ENCODE results near the gene CEP63. TPM values are rescaled to one million over a fixed set of nuclear protein-coding genes. Genes with fewer than 3 reads are reported as not detected.

Gene CEP63
- total and polyA plus RNA-seq, 2 experiments from 2014 or later, result 15.1 to 53.9 TPM

DNA sequence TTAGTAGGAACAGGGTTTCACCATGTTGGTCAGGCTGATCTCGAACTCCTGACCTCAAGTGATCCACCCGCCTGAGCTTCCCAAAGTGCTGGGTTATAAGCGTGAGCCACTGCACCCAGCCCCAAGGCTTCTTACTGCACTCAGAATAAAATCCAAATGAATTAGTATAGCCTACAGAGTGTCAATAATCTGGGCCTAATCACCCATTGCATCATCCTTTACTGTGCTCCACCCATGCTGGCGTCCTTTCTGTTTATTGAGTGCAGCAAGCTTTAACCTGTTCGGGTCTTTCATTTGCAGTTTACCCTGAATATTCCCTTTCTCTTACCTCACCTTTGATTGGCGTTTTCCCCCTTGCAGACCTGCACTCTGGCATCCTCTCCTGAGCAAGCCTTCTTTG lies 77.7 kb downstream of the CEP63 start:
- Mint-ChIP-seq H3K4me3 (no peak overlapping the region), H3K9me3 (peaks cover 6% of the 10 kb centered on the region), H3K36me3 (ENCODE audit: low read depth) (peaks cover 4% of the 10 kb centered on the region), H3K4me1 (peaks cover 11% of the 10 kb centered on the region), H3K27me3 (ENCODE audit: insufficient read depth, low read depth, poor library complexity) (peaks cover 8% of the 10 kb centered on the region), H3K27ac (no peak overlapping the region)
- H2AFZ ChIP-seq, result no peak overlapping the region
- no peaks in the 10 kb centered on the region for H4K20me1 ChIP-seq (replicated peaks; ENCODE audit: insufficient read depth)
- H3K27ac ChIP-seq (ENCODE audit: low read depth), result no peak overlapping the region
- DNase-seq (ENCODE audit: low spot score) (no peak), ATAC-seq (no peak)
- H3F3A ChIP-seq (replicated peaks; ENCODE audit: low read depth), result no peaks in the 10 kb centered on the region
- H3K79me2 ChIP-seq (replicated peaks; ENCODE audit: insufficient read depth), result no peaks in the 10 kb centered on the region
- H3K9me2 ChIP-seq (ENCODE audit: insufficient read depth), result 0 out of 2 replicates have a peak, but pooled peaks cover 2% of the 10 kb centered on the region
- no peak overlapping the region for H3K4me2 ChIP-seq
- no peaks in the 10 kb centered on the region; the same call in 1 of the 2 replicates for H3K4me1 ChIP-seq (ENCODE audit: insufficient read depth)
- H3K36me3 ChIP-seq (ENCODE audit: insufficient read depth), result no peaks in the 10 kb centered on the region
- no peaks in the 10 kb centered on the region for H3K27me3 ChIP-seq (ENCODE audit: insufficient read depth)
- no peak overlapping the region for H3K4me3 ChIP-seq
- TF ChIP-seq JUNB (IDR thresholded peaks at IDR 0.05; ENCODE audit: unreplicated experiment) (no peak), CREB1 (CRISPR knock-in tag; IDR thresholded peaks at IDR 0.05; ENCODE audit: low read depth) (no peak), ZNF331 (CRISPR knock-in tag; IDR thresholded peaks at IDR 0.05; ENCODE audit: low read depth) (no peak)

- Mint-ChIP-seq H3K27ac (no peak overlapping the region), H3K4me1 (peaks cover 11% of the 10 kb centered on the region), H3K9me3 (peaks cover 20% of the 10 kb centered on the region), H3K36me3 (ENCODE audit: low read depth) (peaks cover 16% of the 10 kb centered on the region), H3K4me3 (no peak overlapping the region), H3K27me3 (ENCODE audit: insufficient read depth, low read depth, poor library complexity) (peaks cover 8% of the 10 kb centered on the region)
- no peaks in the 10 kb centered on the region for H3F3A ChIP-seq (replicated peaks; ENCODE audit: low read depth)
- no peaks in the 10 kb centered on the region for H3K36me3 ChIP-seq (ENCODE audit: insufficient read depth)
- no peak for DNase-seq (ENCODE audit: low spot score)
- no peak for ATAC-seq
- H3K27me3 ChIP-seq (ENCODE audit: insufficient read depth), result no peaks in the 10 kb centered on the region
- no peak overlapping the region for H3K4me3 ChIP-seq
- H3K4me2 ChIP-seq, result no peak overlapping the region
- H3K79me2 ChIP-seq (replicated peaks; ENCODE audit: insufficient read depth), result no peaks in the 10 kb centered on the region
- H3K27ac ChIP-seq (ENCODE audit: low read depth), result no peak overlapping the region
- no peaks in the 10 kb centered on the region; the same call in 1 of the 2 replicates for H3K4me1 ChIP-seq (ENCODE audit: insufficient read depth)
- 0 out of 2 replicates have a peak, but pooled peaks cover 2% of the 10 kb centered on the region for H3K9me2 ChIP-seq (ENCODE audit: insufficient read depth)
- H4K20me1 ChIP-seq (replicated peaks; ENCODE audit: insufficient read depth), result no peaks in the 10 kb centered on the region
- H2AFZ ChIP-seq, result no peak overlapping the region
- no peak for TF ChIP-seq NANOG (IDR thresholded peaks at IDR 0.05; ENCODE audit: borderline replicate concordance)
- TF ChIP-seq ZNF114 (CRISPR knock-in tag; IDR thresholded peaks at IDR 0.05), result no peak
- TF ChIP-seq, protein P1, sequence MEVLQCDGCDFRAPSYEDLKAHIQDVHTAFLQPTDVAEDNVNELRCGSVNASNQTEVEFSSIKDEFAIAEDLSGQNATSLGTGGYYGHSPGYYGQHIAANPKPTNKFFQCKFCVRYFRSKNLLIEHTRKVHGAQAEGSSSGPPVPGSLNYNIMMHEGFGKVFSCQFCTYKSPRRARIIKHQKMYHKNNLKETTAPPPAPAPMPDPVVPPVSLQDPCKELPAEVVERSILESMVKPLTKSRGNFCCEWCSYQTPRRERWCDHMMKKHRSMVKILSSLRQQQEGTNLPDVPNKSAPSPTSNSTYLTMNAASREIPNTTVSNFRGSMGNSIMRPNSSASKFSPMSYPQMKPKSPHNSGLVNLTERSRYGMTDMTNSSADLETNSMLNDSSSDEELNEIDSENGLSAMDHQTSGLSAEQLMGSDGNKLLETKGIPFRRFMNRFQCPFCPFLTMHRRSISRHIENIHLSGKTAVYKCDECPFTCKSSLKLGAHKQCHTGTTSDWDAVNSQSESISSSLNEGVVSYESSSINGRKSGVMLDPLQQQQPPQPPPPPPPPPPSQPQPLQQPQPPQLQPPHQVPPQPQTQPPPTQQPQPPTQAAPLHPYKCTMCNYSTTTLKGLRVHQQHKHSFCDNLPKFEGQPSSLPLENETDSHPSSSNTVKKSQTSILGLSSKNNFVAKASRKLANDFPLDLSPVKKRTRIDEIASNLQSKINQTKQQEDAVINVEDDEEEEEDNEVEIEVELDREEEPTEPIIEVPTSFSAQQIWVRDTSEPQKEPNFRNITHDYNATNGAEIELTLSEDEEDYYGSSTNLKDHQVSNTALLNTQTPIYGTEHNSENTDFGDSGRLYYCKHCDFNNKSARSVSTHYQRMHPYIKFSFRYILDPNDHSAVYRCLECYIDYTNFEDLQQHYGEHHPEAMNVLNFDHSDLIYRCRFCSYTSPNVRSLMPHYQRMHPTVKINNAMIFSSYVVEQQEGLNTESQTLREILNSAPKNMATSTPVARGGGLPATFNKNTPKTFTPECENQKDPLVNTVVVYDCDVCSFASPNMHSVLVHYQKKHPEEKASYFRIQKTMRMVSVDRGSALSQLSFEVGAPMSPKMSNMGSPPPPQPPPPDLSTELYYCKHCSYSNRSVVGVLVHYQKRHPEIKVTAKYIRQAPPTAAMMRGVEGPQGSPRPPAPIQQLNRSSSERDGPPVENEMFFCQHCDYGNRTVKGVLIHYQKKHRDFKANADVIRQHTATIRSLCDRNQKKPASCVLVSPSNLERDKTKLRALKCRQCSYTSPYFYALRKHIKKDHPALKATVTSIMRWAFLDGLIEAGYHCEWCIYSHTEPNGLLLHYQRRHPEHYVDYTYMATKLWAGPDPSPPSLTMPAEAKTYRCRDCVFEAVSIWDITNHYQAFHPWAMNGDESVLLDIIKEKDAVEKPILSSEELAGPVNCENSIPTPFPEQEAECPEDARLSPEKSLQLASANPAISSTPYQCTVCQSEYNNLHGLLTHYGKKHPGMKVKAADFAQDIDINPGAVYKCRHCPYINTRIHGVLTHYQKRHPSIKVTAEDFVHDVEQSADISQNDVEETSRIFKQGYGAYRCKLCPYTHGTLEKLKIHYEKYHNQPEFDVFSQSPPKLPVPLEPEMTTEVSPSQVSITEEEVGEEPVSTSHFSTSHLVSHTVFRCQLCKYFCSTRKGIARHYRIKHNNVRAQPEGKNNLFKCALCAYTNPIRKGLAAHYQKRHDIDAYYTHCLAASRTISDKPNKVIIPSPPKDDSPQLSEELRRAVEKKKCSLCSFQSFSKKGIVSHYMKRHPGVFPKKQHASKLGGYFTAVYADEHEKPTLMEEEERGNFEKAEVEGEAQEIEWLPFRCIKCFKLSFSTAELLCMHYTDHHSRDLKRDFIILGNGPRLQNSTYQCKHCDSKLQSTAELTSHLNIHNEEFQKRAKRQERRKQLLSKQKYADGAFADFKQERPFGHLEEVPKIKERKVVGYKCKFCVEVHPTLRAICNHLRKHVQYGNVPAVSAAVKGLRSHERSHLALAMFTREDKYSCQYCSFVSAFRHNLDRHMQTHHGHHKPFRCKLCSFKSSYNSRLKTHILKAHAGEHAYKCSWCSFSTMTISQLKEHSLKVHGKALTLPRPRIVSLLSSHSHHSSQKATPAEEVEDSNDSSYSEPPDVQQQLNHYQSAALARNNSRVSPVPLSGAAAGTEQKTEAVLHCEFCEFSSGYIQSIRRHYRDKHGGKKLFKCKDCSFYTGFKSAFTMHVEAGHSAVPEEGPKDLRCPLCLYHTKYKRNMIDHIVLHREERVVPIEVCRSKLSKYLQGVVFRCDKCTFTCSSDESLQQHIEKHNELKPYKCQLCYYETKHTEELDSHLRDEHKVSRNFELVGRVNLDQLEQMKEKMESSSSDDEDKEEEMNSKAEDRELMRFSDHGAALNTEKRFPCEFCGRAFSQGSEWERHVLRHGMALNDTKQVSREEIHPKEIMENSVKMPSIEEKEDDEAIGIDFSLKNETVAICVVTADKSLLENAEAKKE (CRISPR knock-in tag; IDR thresholded peaks at IDR 0.05), result no peak
- no peak for TF ChIP-seq ZNF331 (CRISPR knock-in tag; IDR thresholded peaks at IDR 0.05; ENCODE audit: low read depth)
- no peak for TF ChIP-seq EZH2phosphoT487 (IDR thresholded peaks at IDR 0.05; ENCODE audit: unreplicated experiment)
- no peak for TF ChIP-seq STAT1 (IDR thresholded peaks at IDR 0.05; ENCODE audit: unreplicated experiment)
- no peak for TF ChIP-seq CREB1 (CRISPR knock-in tag; IDR thresholded peaks at IDR 0.05; ENCODE audit: low read depth)
- TF ChIP-seq, protein P2, sequence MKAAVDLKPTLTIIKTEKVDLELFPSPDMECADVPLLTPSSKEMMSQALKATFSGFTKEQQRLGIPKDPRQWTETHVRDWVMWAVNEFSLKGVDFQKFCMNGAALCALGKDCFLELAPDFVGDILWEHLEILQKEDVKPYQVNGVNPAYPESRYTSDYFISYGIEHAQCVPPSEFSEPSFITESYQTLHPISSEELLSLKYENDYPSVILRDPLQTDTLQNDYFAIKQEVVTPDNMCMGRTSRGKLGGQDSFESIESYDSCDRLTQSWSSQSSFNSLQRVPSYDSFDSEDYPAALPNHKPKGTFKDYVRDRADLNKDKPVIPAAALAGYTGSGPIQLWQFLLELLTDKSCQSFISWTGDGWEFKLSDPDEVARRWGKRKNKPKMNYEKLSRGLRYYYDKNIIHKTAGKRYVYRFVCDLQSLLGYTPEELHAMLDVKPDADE (IDR thresholded peaks at IDR 0.05), result no peak
- TF ChIP-seq POLR2AphosphoS5 (IDR thresholded peaks at IDR 0.05; ENCODE audit: low read depth), result no peak
- TF ChIP-seq, protein P3, sequence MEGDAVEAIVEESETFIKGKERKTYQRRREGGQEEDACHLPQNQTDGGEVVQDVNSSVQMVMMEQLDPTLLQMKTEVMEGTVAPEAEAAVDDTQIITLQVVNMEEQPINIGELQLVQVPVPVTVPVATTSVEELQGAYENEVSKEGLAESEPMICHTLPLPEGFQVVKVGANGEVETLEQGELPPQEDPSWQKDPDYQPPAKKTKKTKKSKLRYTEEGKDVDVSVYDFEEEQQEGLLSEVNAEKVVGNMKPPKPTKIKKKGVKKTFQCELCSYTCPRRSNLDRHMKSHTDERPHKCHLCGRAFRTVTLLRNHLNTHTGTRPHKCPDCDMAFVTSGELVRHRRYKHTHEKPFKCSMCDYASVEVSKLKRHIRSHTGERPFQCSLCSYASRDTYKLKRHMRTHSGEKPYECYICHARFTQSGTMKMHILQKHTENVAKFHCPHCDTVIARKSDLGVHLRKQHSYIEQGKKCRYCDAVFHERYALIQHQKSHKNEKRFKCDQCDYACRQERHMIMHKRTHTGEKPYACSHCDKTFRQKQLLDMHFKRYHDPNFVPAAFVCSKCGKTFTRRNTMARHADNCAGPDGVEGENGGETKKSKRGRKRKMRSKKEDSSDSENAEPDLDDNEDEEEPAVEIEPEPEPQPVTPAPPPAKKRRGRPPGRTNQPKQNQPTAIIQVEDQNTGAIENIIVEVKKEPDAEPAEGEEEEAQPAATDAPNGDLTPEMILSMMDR (conservative IDR thresholded peaks at IDR 0.05; ENCODE audit: low read depth in 2 of 2), result no peak
- no peak for TF ChIP-seq JUNB (IDR thresholded peaks at IDR 0.05; ENCODE audit: unreplicated experiment)
These were observed 79.1 kb downstream of the CEP63 start for GRCh38 chr3:134564991-134565390.
